ENCODE results near the gene RHBDD1. TPM values are rescaled to one million over a fixed set of nuclear protein-coding genes. Genes with fewer than 3 reads are reported as not detected.

RHBDD1 gene
- total and polyA plus RNA-seq, 2 donors (not counting 3 experiments of a cell fraction or from before 2014, with no cell fraction given): 6.8 to 19.4 TPM

- no peak for TF ChIP-seq EZH2 (IDR thresholded peaks at IDR 0.05; ENCODE audit: borderline replicate concordance, low read depth, low read length, severe bottlenecking)
- no peak for TF ChIP-seq POLR2AphosphoS5 (IDR thresholded peaks at IDR 0.05; ENCODE audit: insufficient read depth, low read depth, low read length)
- no peak for TF ChIP-seq MYC (IDR thresholded peaks at IDR 0.05; ENCODE audit: low read depth, low read length)
- no peak for TF ChIP-seq POLR2A (IDR thresholded peaks at IDR 0.05; ENCODE audit: low read depth, low read length)
- TF ChIP-seq CTCF (IDR thresholded peaks at IDR 0.05; ENCODE audit: extremely low read depth in 1 of 2, insufficient read depth in 1 of 2, low read depth in 1 of 2, low read length in 2 of 2): no peak
- no peak for TF ChIP-seq FOS (IDR thresholded peaks at IDR 0.05; ENCODE audit: borderline replicate concordance, insufficient read depth, low read length)
- no peak for TF ChIP-seq GATA2 (IDR thresholded peaks at IDR 0.05; ENCODE audit: insufficient read depth, insufficient read length, low read depth, low read length)
- TF ChIP-seq JUN (IDR thresholded peaks at IDR 0.05; ENCODE audit: borderline replicate concordance, insufficient read depth, insufficient read length, low read depth): no peak
- TF ChIP-seq MAX (IDR thresholded peaks at IDR 0.05; ENCODE audit: insufficient read depth, insufficient read length): no peak
- no peak for FAIRE-seq
- Histone ChIP-seq H4K20me1 (replicated peaks; ENCODE audit: control insufficient read depth, extremely low read depth, insufficient read depth, low read length) (no peaks in the 10 kb centered on the region), H2AFZ (ENCODE audit: low read depth, low read length) (no peak overlapping the region), H3K4me3 (replicated peaks in 1 of 3; ENCODE audit: insufficient read depth in 1 of 3, low read depth in 1 of 3, low read length in 3 of 3) (no peak overlapping the region), H3K9me1 (replicated peaks; ENCODE audit: control insufficient read depth, extremely low read depth, insufficient read depth, low read length) (no peaks in the 10 kb centered on the region), H3K27ac (ENCODE audit: insufficient read depth, low read depth, low read length) (no peak overlapping the region), H3K27me3 (ENCODE audit: control insufficient read depth in 2 of 2, insufficient read depth in 2 of 2, low read length in 2 of 2) (no peaks in the 10 kb centered on the region), H3K4me1 (ENCODE audit: control insufficient read depth, extremely low read depth, insufficient read depth, low read length) (no peaks in the 10 kb centered on the region), H3K4me2 (ENCODE audit: insufficient read depth, low read length) (no peak overlapping the region), H3K9ac (replicated peaks; ENCODE audit: extremely low read depth, insufficient read depth, low read length) (no peak overlapping the region), H3K79me2 (ENCODE audit: control insufficient read depth, insufficient read depth, low read length) (no peaks in the 10 kb centered on the region), H3K9me3 (replicated peaks; ENCODE audit: control insufficient read depth, insufficient read depth, low read length) (no peaks in the 10 kb centered on the region), H3K36me3 (ENCODE audit: control insufficient read depth in 2 of 2, extremely low read depth in 1 of 2, insufficient read depth in 2 of 2, low read length in 2 of 2) (no peaks in the 10 kb centered on the region)
- CTCF ChIA-PET: no interaction called here
- no TSS peak for BruUV-seq (replicated peaks)
- no peak for DNase-seq (ENCODE audit: low read depth, low spot score)
- dilution Hi-C loops (cut with MboI; ENCODE audit: extremely low pct_ligation_motif_present, low sequenced_read_pairs): no loop called here
- intact Hi-C loops (cut with micrococcal nuclease): no loop called here
- POLR2A ChIA-PET: no interaction called here
Observed at GRCh38 chr2:226971084-226971483, 135.2 kb downstream of the RHBDD1 start.
